T-cell (primary cell): Measurements from ENCODE around the gene VASH2. TPM values are rescaled to one million over a fixed set of nuclear protein-coding genes. Genes with fewer than 3 reads are reported as not detected.
"Not testable (repeated sequence)": the region's sequence is repeated elsewhere in the genome, so short reads cannot be mapped to it uniquely, and the experiment has no call there.

Experiments used
- ATAC-seq, 4 experiments: fragments of 200-7000 bp in 3 of 4; fragments of 150-1000 bp in 1 of 4; cut with Tn5 transposase; replicated peaks in 1 of 4; 1 replicate in 3 of 4; 2 replicates in 1 of 4; pipeline ENCODE4 v1.10.0; 2021; ENCODE audit warnings: moderate library complexity in 3 of 4, mild to moderate bottlenecking in 2 of 4, moderate number of reproducible peaks in 1 of 4
- CTCF ChIA-PET, 2 donors: fragments of 300-600 bp; sonication (Branson Sonifier 250); formaldehyde crosslinking; loops; one replicate each; lab custom pipeline; 2022; ENCODE audit warnings: antibody characterized with exemption in 2 of 2; lab: Charles Lee
- POLR2A ChIA-PET, 2 donors: fragments of 300-600 bp; sonication (Branson Sonifier 250); formaldehyde crosslinking; loops; one replicate each; lab custom pipeline; 2022; ENCODE audit warnings: antibody characterized with exemption in 2 of 2; lab: Charles Lee
- DNase-seq, 35 experiments: peaks; one replicate each; pipeline versions ENCODE4 v3.0.0 to v3.0.0-alpha.2; 2013 to 2023
- H3K27ac ChIP-seq: one replicate; pipeline ENCODE4 v1.5.1; 2013; ENCODE audit warnings: low read length
- H3K27me3 ChIP-seq, 2 experiments: replicated peaks in 1 of 2; 1 replicate in 1 of 2; 2 replicates in 1 of 2; pipeline versions ENCODE4 v1.6.1 to v1.7.0; 2013; ENCODE audit warnings: low read length in 1 of 2, mixed read lengths in 1 of 2; ENCODE audit not compliant: control insufficient read depth in 2 of 2, insufficient read depth in 2 of 2; ENCODE audit errors: extremely low read depth in 1 of 2
- H3K36me3 ChIP-seq, 2 donors: 1 replicate in 1 of 2; 2 replicates in 1 of 2; pipeline versions ENCODE4 v1.6.1 to v1.7.0; 2013; ENCODE audit warnings: low read length in 1 of 2; ENCODE audit not compliant: control insufficient read depth in 2 of 2, insufficient read depth in 1 of 2; ENCODE audit errors: extremely low read depth in 1 of 2
- H3K4me1 ChIP-seq, 2 experiments: 1 replicate in 1 of 2; 2 replicates in 1 of 2; pipeline versions ENCODE4 v1.6.1 to v1.7.0; 2013; ENCODE audit warnings: low read length in 2 of 2, mixed read lengths in 1 of 2; ENCODE audit not compliant: insufficient read depth in 2 of 2, control insufficient read depth in 1 of 2; ENCODE audit errors: extremely low read depth in 1 of 2
- H3K4me3 ChIP-seq, 2 donors: 1 replicate in 1 of 2; 2 replicates in 1 of 2; pipeline versions ENCODE4 v1.5.1 to v1.7.0; 2013; ENCODE audit warnings: mild to moderate bottlenecking in 2 of 2, low read length in 1 of 2, moderate library complexity in 1 of 2; ENCODE audit not compliant: control insufficient read depth in 1 of 2; ENCODE audit errors: extremely low read depth in 1 of 2
- H3K9me3 ChIP-seq: 2 replicates; pipeline ENCODE4 v1.7.0; 2013
- H3K27ac Mint-ChIP-seq, 2 donors: one replicate each; pipeline ENCODE4 v1.8.0; 2020 to 2021; ENCODE audit warnings: mild to moderate bottlenecking in 2 of 2, mixed read lengths in 2 of 2
- H3K27me3 Mint-ChIP-seq, 2 donors: one replicate each; pipeline ENCODE4 v1.8.0; 2021 to 2022; ENCODE audit warnings: mixed read lengths in 2 of 2
- H3K36me3 Mint-ChIP-seq: one replicate; pipeline ENCODE4 v1.8.0; 2021; ENCODE audit warnings: mixed read lengths
- H3K4me1 Mint-ChIP-seq, 3 donors: one replicate each; pipeline ENCODE4 v1.8.0; 2020 to 2022; ENCODE audit warnings: mixed read lengths in 3 of 3, mild to moderate bottlenecking in 1 of 3
- H3K4me3 Mint-ChIP-seq, 3 donors: one replicate each; pipeline ENCODE4 v1.8.0; 2020 to 2022; ENCODE audit warnings: mild to moderate bottlenecking in 3 of 3, mixed read lengths in 3 of 3, moderate library complexity in 3 of 3
- H3K9me3 Mint-ChIP-seq, 3 donors: one replicate each; pipeline ENCODE4 v1.8.0; 2020 to 2022; ENCODE audit warnings: mixed read lengths in 3 of 3
- WGBS: methylation state at CpG from one replicate; pipeline ENCODE4 v1.1.5; 2013; ENCODE audit warnings: missing lambda C conversion rate; ENCODE audit not compliant: insufficient coverage; 5-methylcytosine and 5-hydroxymethylcytosine counted together
- total RNA-seq, 35 experiments: library from RNA in 6 of 35; stranded (reverse) in 6 of 35; fragments of 120-200 nt in 1 of 35; gene quantifications; one replicate each; pipeline versions ENCODE4 v1.2.1 to v1.2.4 and lab custom pipeline; 2013 to 2026

VASH2 gene
- total RNA-seq, 5 donors from 2014 or later (not counting 1 experiment from before 2014, with no cell fraction given), result 0.47 to 0.85 (median 0.53) TPM; not detected in 1

DNA sequence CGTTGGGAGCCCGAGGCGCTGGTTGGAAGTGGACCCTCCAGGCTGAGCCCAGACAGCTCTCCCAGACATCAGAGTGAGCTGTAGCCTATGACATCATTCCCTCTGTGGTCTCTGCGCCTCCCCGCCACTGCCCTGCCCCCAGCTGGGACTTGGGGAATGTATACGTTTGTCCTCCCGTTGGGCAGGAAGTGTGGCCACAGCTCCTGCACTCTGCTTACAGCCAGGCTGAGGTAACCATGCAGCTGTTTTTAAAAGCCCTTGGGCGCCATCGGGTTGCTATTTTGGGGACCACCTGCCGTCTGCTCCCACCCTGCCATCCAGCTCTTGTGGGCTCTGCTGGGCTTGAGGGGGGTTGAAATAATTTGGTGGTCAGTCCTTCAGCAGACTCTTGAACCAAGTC lies 7.8 kb downstream of the VASH2 start:
- Mint-ChIP-seq H3K9me3 (no peaks in the 10 kb centered on the region), H3K36me3 (no peaks in the 10 kb centered on the region), H3K4me1 (peaks cover 0 to under 1% (median 0%) of the 10 kb centered on the region in 3 donors), H3K27me3 (peaks cover 20 to 37% of the 10 kb centered on the region in 2 donors), H3K4me3 (no peak overlapping the region), H3K27ac (no peak overlapping the region)
- H3K4me1 ChIP-seq, result no peaks in the 10 kb centered on the region
- peaks cover 0 to 38% of the 10 kb centered on the region in 2 experiments for H3K27me3 ChIP-seq
- ChIA-PET CTCF (no interaction called here), POLR2A (no interaction called here)
- H3K9me3 ChIP-seq, result no peaks in the 10 kb centered on the region
- ATAC-seq (no peak), DNase-seq (no peak)
- no peaks in the 10 kb centered on the region for H3K36me3 ChIP-seq
- WGBS, result 51% methylated on average over 8 of the region's 10 CpGs
- no peak overlapping the region for H3K4me3 ChIP-seq
- H3K27ac ChIP-seq, result no peak overlapping the region

DNA sequence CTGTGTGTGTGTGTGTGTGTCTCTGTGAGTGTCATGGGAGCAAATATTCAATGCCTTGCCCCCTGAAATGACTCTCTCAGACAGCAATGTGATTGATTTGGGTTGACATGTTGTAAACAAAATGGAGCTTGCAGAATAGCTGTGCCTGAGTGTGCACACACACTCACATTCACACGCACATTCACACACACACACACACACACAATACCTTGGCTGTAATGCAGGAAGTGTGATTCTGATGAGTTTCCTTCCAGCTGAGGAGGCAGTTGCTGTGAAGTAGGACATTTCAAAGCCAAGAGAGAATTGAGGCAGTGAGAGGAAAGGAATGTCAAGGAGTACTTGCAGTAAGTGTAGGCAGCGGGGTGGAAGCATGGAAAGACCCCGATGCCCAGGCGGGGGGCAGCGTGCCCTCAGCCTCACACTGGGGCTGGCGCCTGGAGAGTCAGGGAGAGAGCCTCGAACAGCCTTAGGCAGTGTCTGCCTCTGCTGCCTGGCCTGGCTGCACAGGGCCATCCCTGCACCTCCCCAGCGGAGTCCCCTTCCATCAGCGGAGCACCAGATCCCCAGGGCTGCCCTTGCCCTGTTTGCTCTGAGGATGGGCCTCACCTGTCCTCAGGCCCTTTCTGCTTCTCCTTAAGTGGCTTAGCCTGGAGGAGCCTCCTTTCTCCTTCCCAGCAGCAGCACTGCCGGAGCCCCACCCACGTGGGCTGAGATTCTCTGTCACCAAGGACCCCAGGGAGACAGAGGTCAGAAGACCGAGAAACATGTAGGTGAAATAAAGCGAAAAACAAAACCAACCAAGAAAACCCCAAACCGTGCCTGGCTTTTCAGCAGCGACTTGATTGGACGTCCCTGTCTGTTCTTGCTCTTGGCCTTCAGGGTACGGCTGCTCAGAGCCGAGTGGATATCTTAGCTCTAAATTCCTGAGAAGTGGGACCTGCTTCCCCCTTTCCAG lies 9.2 kb downstream of the VASH2 start:
- Histone ChIP-seq H3K27me3 (peaks cover 0 to 41% of the 10 kb centered on the region in 2 experiments), H3K9me3 (no peaks in the 10 kb centered on the region), H3K4me1 (no peaks in the 10 kb centered on the region), H3K27ac (no peak overlapping the region), H3K4me3 (no peak overlapping the region), H3K36me3 (no peaks in the 10 kb centered on the region)
- ChIA-PET POLR2A (no interaction called here), CTCF (no interaction called here)
- Mint-ChIP-seq H3K4me3 (no peak overlapping the region), H3K27me3 (peaks cover 12 to 27% of the 10 kb centered on the region in 2 donors), H3K27ac (no peak overlapping the region), H3K9me3 (no peaks in the 10 kb centered on the region), H3K4me1 (no peaks in the 10 kb centered on the region), H3K36me3 (no peaks in the 10 kb centered on the region)
- DNase-seq, result no peak
- WGBS, result 87% methylated on average over 16 of the region's 18 CpGs
- ATAC-seq, result no peak

DNA sequence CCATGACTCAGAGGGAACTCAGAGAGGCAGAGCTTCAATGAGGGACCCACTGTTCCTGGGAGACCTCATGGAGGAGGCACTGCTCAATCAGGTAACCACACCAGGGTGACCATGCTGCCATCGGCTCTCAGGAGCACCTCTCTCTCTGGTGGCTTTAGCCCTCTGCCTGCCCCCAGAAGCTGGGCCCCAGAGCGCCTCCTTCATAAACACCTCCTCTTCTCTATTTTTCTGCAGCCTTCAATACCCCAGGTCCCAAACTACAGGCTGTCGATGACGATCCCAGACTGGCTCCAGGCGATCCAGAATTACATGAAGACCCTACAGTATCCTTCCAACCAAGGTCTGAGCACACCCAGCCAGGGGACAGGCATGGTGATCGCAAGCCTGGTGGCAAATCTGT lies 10.6 kb downstream of the VASH2 start:
- no peaks in the 10 kb centered on the region for H3K4me1 ChIP-seq

DNA sequence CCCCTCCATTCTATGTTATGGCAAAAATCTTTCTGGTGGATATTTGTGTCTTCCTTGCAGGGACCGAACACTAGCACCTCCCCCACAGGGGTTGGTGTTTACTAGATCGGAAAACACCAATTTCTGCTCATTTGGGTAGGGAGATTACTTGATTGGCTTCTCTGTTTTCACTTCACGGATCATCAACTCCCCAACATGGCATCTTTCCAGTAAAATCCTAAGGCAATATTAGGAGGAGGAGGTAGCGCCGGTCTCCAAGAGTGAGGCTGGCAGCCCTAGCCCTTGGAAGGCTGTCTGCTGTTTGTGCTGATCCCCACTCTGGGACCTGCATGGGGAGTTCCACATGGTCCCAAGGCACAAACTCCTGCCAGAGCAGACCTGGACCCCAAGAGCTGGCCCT lies 12.2 kb downstream of the VASH2 start:
- DNase-seq (no peak), ATAC-seq (no peak)
- Mint-ChIP-seq H3K4me1 (no peaks in the 10 kb centered on the region), H3K4me3 (no peak overlapping the region), H3K9me3 (no peaks in the 10 kb centered on the region), H3K36me3 (no peaks in the 10 kb centered on the region), H3K27ac (no peak overlapping the region), H3K27me3 (peaks cover 16 to 24% of the 10 kb centered on the region in 2 donors)
- H3K4me1 ChIP-seq, result no peaks in the 10 kb centered on the region
- peaks cover 0 to 42% of the 10 kb centered on the region in 2 experiments for H3K27me3 ChIP-seq
- no peaks in the 10 kb centered on the region for H3K36me3 ChIP-seq
- H3K9me3 ChIP-seq, result no peaks in the 10 kb centered on the region
- ChIA-PET CTCF (no interaction called here), POLR2A (no interaction called here)
- H3K27ac ChIP-seq, result no peak overlapping the region
- 100% methylated on average over 2 of the region's 5 CpGs for WGBS
- H3K4me3 ChIP-seq, result no peak overlapping the region

More for the DNA sequence above, 10.6 kb downstream of the VASH2 start:
- Mint-ChIP-seq H3K9me3 (no peaks in the 10 kb centered on the region), H3K27ac (no peak overlapping the region), H3K4me3 (no peak overlapping the region), H3K36me3 (no peaks in the 10 kb centered on the region), H3K27me3 (peaks cover 13 to 26% of the 10 kb centered on the region in 2 donors), H3K4me1 (no peaks in the 10 kb centered on the region)
- Histone ChIP-seq H3K9me3 (no peaks in the 10 kb centered on the region), H3K27me3 (peaks cover 0 to 44% of the 10 kb centered on the region in 2 experiments), H3K4me3 (no peak overlapping the region), H3K27ac (no peak overlapping the region), H3K36me3 (no peaks in the 10 kb centered on the region)
- DNase-seq, result no peak
- no peak for ATAC-seq
- ChIA-PET CTCF (no interaction called here), POLR2A (no interaction called here)
- 93% methylated on average over 3 of the region's 6 CpGs for WGBS

DNA sequence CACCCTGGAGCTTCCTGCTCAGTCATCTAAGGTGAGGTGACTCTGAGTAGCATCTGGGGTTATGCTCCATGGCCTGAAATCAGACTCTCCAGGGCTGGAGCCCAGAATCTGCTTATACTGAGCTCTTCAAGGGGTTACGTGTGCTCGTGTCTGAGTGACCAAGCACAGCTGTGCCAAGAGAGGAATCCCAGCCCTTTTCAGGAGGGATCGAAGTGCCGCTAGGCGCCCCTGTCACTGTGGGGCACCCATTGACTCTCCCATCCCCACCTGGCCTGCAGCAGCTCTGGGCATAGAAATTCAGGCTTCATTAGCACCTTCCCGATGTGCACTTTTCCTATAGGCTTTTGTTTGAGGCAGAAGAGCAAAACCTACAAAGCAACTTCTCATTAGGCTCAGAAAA lies 13.8 kb downstream of the VASH2 start:
- Mint-ChIP-seq H3K4me3 (no peak overlapping the region), H3K27ac (no peak overlapping the region), H3K4me1 (no peaks in the 10 kb centered on the region), H3K36me3 (no peaks in the 10 kb centered on the region), H3K9me3 (no peaks in the 10 kb centered on the region), H3K27me3 (peaks cover 16 to 27% of the 10 kb centered on the region in 2 donors)
- DNase-seq, result no peak
- POLR2A ChIA-PET, result no interaction called here
- H3K27me3 ChIP-seq, result peaks cover 0 to 33% of the 10 kb centered on the region in 2 experiments
- no peak for ATAC-seq
- H3K9me3 ChIP-seq, result no peaks in the 10 kb centered on the region
- CTCF ChIA-PET, result no interaction called here
- WGBS, result 97% methylated on average over 6 of the region's 6 CpGs
- no peak overlapping the region for H3K27ac ChIP-seq
- H3K36me3 ChIP-seq, result no peaks in the 10 kb centered on the region
- H3K4me1 ChIP-seq, result no peaks in the 10 kb centered on the region
- H3K4me3 ChIP-seq, result no peak overlapping the region

DNA sequence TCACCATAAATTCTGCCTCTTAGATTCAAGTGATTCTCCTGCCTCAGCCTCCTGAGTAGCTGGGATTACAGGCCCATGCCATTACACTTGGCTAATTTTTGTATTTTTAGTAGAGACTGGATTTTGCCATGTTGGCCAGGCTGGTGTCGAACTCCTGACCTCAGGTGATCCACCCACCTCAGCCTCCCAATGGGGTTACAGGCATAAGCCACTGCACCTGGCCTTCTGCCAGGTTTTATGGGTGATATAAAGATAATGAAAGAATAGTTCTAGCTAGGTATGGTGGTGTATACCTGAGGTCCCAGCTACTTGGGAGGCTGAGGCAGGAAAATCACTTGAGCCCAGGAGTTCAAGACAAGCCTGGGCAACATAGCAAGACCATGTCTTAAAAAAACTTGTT lies 14.7 kb downstream of the VASH2 start:
- POLR2A ChIA-PET, H3K36me3 ChIP-seq, H3K4me1 Mint-ChIP-seq, H3K27ac Mint-ChIP-seq, H3K36me3 Mint-ChIP-seq, ATAC-seq, H3K9me3 ChIP-seq, DNase-seq, CTCF ChIA-PET, H3K4me3 Mint-ChIP-seq, H3K4me1 ChIP-seq, H3K27ac ChIP-seq, H3K9me3 Mint-ChIP-seq, H3K4me3 ChIP-seq: not testable (repeated sequence)
- H3K27me3 ChIP-seq, result peaks cover 0 to 33% of the 10 kb centered on the region in 2 experiments
- peaks cover 15 to 26% of the 10 kb centered on the region in 2 donors for H3K27me3 Mint-ChIP-seq
- no CpG with 5 or more reads among the region's 1 CpG for WGBS
